ENCODE results near the gene SSPN.

Gene SSPN

GRCh38 chr12:26188641-26189040 is 6.7 kb upstream of the SSPN start:
- TF ChIP-seq CSDC2 (CRISPR knock-in tag; IDR thresholded peaks at IDR 0.05) (no peak), TCF4 (CRISPR knock-in tag; IDR thresholded peaks at IDR 0.05; ENCODE audit: borderline replicate concordance) (no peak)
- peak; percentile 44 for ATAC-seq

- ATAC-seq: no peak
- TF ChIP-seq PATZ1 (CRISPR knock-in tag; IDR thresholded peaks at IDR 0.05; ENCODE audit: borderline replicate concordance): no peak
- no peak for TF ChIP-seq TOX (CRISPR knock-in tag; IDR thresholded peaks at IDR 0.05; ENCODE audit: borderline replicate concordance)
- TF ChIP-seq RARB (CRISPR knock-in tag; IDR thresholded peaks at IDR 0.05): no peak
- no peak for TF ChIP-seq ZNF565 (CRISPR knock-in tag; conservative IDR thresholded peaks at IDR 0.05; ENCODE audit: low read depth)
- TF ChIP-seq TCF4 (CRISPR knock-in tag; IDR thresholded peaks at IDR 0.05; ENCODE audit: borderline replicate concordance): no peak
- no peak for TF ChIP-seq OSR1 (CRISPR knock-in tag; IDR thresholded peaks at IDR 0.05)
- no peak for TF ChIP-seq ARNTL (CRISPR knock-in tag; IDR thresholded peaks at IDR 0.05; ENCODE audit: borderline replicate concordance, low read depth)
These were observed 3.2 kb upstream of the SSPN start for GRCh38 chr12:26192142-26192541.

- TF ChIP-seq SNAI2 (CRISPR knock-in tag; IDR thresholded peaks at IDR 0.05) (no peak), CSRNP3 (CRISPR knock-in tag; IDR thresholded peaks at IDR 0.05) (no peak), ZFP3 (CRISPR knock-in tag; IDR thresholded peaks at IDR 0.05) (no peak), RARB (CRISPR knock-in tag; IDR thresholded peaks at IDR 0.05) (no peak), ZC3H10 (CRISPR knock-in tag; IDR thresholded peaks at IDR 0.05) (no peak), ZNF565 (CRISPR knock-in tag; conservative IDR thresholded peaks at IDR 0.05; ENCODE audit: low read depth) (no peak), ZNF70 (CRISPR knock-in tag; IDR thresholded peaks at IDR 0.05) (no peak), GLIS3 (CRISPR knock-in tag; IDR thresholded peaks at IDR 0.05) (no peak), ARNTL (CRISPR knock-in tag; IDR thresholded peaks at IDR 0.05; ENCODE audit: borderline replicate concordance, low read depth) (no peak), CSDC2 (CRISPR knock-in tag; IDR thresholded peaks at IDR 0.05) (no peak), CREB5 (CRISPR knock-in tag; IDR thresholded peaks at IDR 0.05; ENCODE audit: low read depth) (no peak), ISL1 (CRISPR knock-in tag; IDR thresholded peaks at IDR 0.05) (no peak), ZFP30 (CRISPR knock-in tag; IDR thresholded peaks at IDR 0.05) (no peak), OSR1 (CRISPR knock-in tag; IDR thresholded peaks at IDR 0.05) (no peak), TSHZ2 (CRISPR knock-in tag; IDR thresholded peaks at IDR 0.05) (no peak), TOX (CRISPR knock-in tag; IDR thresholded peaks at IDR 0.05; ENCODE audit: borderline replicate concordance) (no peak), PATZ1 (CRISPR knock-in tag; IDR thresholded peaks at IDR 0.05; ENCODE audit: borderline replicate concordance) (no peak), BACH2 (CRISPR knock-in tag; IDR thresholded peaks at IDR 0.05; ENCODE audit: borderline replicate concordance) (no peak), ESRRG (CRISPR knock-in tag; IDR thresholded peaks at IDR 0.05) (no peak)
- no peak for ATAC-seq
These were observed 1.8 kb upstream of the SSPN start for GRCh38 chr12:26193539-26193938.

All from SK-N-SH treated with all-trans-retinoic acid at 6 μM for 48 hours (cell line).